OCI-LY3 (cell line): Measurements from ENCODE around the gene ABCC10.
A peak's percentile ranks its signal among the peaks of the same experiment; 100 is the strongest.
"Not testable (repeated sequence)": the region's sequence is repeated elsewhere in the genome, so short reads cannot be mapped to it uniquely, and the experiment has no call there.

Experiments used
- H2AFZ ChIP-seq: fragments of 200-600, 300-600 bp; shearing (Covaris generic); 2 replicates; pipeline ENCODE4 v1.6.0; 2014; ENCODE audit warnings: antibody characterized with exemption, low read depth, low read length
- H3K27ac ChIP-seq: fragments of 200-600, 300-600 bp; sonication (generic); 2 replicates; pipeline ENCODE4 v1.5.1; 2014; ENCODE audit warnings: mild to moderate bottlenecking, low read length, moderate library complexity, mixed read lengths
- H3K27me3 ChIP-seq: fragments of 200-600, 300-600 bp; sonication (generic); 2 replicates; pipeline ENCODE4 v1.6.1; 2014; ENCODE audit warnings: low read depth, low read length, mixed read lengths
- H3K36me3 ChIP-seq: fragments of 200-600, 300-600 bp; sonication (generic); replicated peaks from 2 replicates; pipeline ENCODE3; 2014; ENCODE audit warnings: low read depth, low read length, mixed read lengths
- H3K4me1 ChIP-seq: fragments of 300-600, 200-600 bp; sonication (generic); 2 replicates; pipeline ENCODE4 v1.6.1; 2014; ENCODE audit warnings: low read length, mixed read lengths
- H3K4me2 ChIP-seq: fragments of 200-600, 300-600 bp; sonication (generic); 2 replicates; pipeline ENCODE4 v1.6.1; 2014; ENCODE audit warnings: low read length, mixed read lengths
- H3K4me3 ChIP-seq: fragments of 300-600, 200-600 bp; sonication (generic); 2 replicates; pipeline ENCODE4 v1.5.1; 2014; ENCODE audit warnings: antibody characterized with exemption, mild to moderate bottlenecking, low read length, moderate library complexity
- H3K79me2 ChIP-seq: fragments of 300-600, 200-600 bp; shearing (Covaris generic); 2 replicates; pipeline ENCODE4 v1.6.1; 2014; ENCODE audit warnings: mild to moderate bottlenecking, low read length, mixed read lengths
- H3K9ac ChIP-seq: fragments of 300-600, 200-600 bp; shearing (Covaris generic); 2 replicates; pipeline ENCODE4 v1.6.0; 2014; ENCODE audit warnings: mild to moderate bottlenecking, low read length, moderate library complexity
- H3K9me3 ChIP-seq: fragments of 200-600, 300-600 bp; shearing (Covaris generic); 2 replicates; pipeline ENCODE4 v1.6.1; 2014; ENCODE audit warnings: low read length, mixed read lengths; ENCODE audit not compliant: insufficient read depth
- H4K20me1 ChIP-seq: fragments of 200-600, 300-600 bp; sonication (generic); 2 replicates; pipeline ENCODE4 v1.6.1; 2016; ENCODE audit warnings: low read length, mixed read lengths; ENCODE audit not compliant: insufficient read depth
- EZH2phosphoT487 ChIP-seq: fragments of 200-600 bp; shearing (Covaris generic); IDR thresholded peaks from 2 replicates; pipeline ENCODE4 v1.6.1; 2018; ENCODE audit warnings: antibody characterized with exemption, mixed run types, low read depth
- TF ChIP-seq, protein P1 (sequence below): fragments of 200-600, 300-600 bp; sonication (generic); IDR thresholded peaks from 2 replicates; pipeline ENCODE4 v1.5.1; 2014; ENCODE audit warnings: antibody characterized with exemption, low read length, low read depth

The ABCC10 gene

DNA sequence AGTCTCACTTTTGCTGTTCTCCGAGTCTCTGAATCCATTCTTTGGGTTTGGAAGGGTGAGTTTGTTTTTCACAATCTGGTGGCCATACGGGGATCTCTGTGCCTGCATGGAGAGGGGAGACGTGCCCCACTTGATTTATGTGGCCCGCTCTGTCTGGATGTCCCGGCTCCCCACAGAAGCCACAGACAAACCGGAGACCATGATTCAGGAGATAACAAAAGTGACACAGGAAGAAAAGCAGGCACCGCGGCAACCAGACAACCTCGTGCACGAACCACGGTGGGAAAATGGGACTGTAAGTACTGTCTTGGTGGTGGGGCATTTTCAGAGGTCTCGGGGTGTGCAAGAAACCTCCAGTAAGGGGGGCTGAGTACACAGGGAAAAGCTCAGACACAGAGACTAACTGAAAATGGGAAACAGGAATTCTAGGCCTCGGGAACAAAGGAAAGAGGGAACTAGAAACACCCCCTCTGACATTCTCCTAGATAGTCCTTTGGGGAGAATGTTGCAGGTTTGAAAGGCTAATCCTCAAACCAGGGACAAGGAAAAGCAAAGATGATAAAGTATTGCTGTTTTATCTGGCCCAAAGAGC is 35.8 kb upstream of the ABCC10 start:
- 0 out of 2 replicates have a peak, but pooled peaks cover 10% of the 10 kb centered on the region for H3K27me3 ChIP-seq
- no peaks in the 10 kb centered on the region for H3K79me2 ChIP-seq
- TF ChIP-seq EZH2phosphoT487 = no peak
- TF ChIP-seq, protein P1, sequence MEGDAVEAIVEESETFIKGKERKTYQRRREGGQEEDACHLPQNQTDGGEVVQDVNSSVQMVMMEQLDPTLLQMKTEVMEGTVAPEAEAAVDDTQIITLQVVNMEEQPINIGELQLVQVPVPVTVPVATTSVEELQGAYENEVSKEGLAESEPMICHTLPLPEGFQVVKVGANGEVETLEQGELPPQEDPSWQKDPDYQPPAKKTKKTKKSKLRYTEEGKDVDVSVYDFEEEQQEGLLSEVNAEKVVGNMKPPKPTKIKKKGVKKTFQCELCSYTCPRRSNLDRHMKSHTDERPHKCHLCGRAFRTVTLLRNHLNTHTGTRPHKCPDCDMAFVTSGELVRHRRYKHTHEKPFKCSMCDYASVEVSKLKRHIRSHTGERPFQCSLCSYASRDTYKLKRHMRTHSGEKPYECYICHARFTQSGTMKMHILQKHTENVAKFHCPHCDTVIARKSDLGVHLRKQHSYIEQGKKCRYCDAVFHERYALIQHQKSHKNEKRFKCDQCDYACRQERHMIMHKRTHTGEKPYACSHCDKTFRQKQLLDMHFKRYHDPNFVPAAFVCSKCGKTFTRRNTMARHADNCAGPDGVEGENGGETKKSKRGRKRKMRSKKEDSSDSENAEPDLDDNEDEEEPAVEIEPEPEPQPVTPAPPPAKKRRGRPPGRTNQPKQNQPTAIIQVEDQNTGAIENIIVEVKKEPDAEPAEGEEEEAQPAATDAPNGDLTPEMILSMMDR = no peak
- H3K9me3 ChIP-seq = no peaks in the 10 kb centered on the region
- H3K4me1 ChIP-seq = peaks cover 27% of the 10 kb centered on the region
- no peak overlapping the region for H3K27ac ChIP-seq
- H2AFZ ChIP-seq = no peak overlapping the region
- no peak overlapping the region for H3K4me3 ChIP-seq
- no peaks in the 10 kb centered on the region for H3K36me3 ChIP-seq
- no peak overlapping the region for H3K4me2 ChIP-seq
- H4K20me1 ChIP-seq = no peaks in the 10 kb centered on the region
- H3K9ac ChIP-seq = no peak overlapping the region

DNA sequence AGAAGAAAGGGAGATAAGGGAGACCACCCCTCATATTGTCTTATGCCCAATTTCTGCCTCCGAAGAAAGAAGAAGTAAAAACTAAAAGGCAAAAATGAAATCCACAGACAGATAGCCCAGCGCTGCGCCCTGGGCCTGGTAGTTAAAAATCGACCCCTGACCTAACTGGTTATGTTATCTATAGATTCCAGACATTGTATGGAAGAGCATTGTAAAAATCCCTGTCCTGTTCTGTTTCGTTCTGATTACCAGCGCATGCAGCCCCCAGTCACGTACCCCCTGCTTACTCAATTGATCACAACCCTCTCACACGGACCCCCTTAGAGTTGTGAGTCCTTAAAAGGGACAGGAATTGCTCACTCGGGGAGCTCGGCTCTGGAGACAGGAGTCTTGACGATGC is 34.2 kb upstream of the ABCC10 start:
- H3K36me3 ChIP-seq, H3K9me3 ChIP-seq, H3K27me3 ChIP-seq, H4K20me1 ChIP-seq, H3K9ac ChIP-seq, H3K27ac ChIP-seq, H3K4me3 ChIP-seq, H2AFZ ChIP-seq, H3K79me2 ChIP-seq: not testable (repeated sequence)
- Histone ChIP-seq H3K4me1 (peaks cover 33% of the 10 kb centered on the region), H3K4me2 (peak overlapping the region; percentile 88; the same call in 1 of the 2 replicates)

DNA sequence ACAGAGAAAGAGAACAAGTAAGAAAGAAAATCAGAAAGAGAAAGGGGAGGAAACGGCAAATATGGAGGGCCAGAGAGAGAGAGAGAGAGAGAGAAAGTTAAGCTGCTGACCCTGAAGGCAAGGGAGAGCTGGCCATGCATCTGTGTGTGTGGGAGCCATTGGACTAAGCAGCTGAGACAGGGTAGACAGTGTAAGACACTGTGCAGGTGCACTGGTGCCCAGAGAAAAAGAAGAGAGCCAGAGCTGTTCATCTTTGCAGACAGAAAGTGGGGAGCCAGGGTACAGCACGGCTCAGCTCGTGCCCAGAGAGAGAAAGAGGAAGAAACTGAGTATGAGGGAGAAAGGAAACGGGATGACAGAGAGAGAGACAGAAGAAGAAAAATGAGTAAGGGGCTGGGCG is 33.7 kb upstream of the ABCC10 start:
- Histone ChIP-seq H3K27me3 (0 out of 2 replicates have a peak, but pooled peaks cover 10% of the 10 kb centered on the region), H3K79me2 (no peaks in the 10 kb centered on the region), H3K4me3 (peak overlapping the region; percentile 66), H3K4me1 (peaks cover 33% of the 10 kb centered on the region), H4K20me1 (no peaks in the 10 kb centered on the region), H3K27ac (no peak overlapping the region; the same call in 1 of the 2 replicates), H3K9me3 (no peaks in the 10 kb centered on the region), H3K4me2 (peak overlapping the region; percentile 88), H3K9ac (0 out of 2 replicates have a peak overlapping the region, but pooled peaks have one; percentile 38), H2AFZ (peak overlapping the region; percentile 93), H3K36me3 (no peaks in the 10 kb centered on the region)
- no peak for TF ChIP-seq EZH2phosphoT487
- TF ChIP-seq, protein P1 = no peak

DNA sequence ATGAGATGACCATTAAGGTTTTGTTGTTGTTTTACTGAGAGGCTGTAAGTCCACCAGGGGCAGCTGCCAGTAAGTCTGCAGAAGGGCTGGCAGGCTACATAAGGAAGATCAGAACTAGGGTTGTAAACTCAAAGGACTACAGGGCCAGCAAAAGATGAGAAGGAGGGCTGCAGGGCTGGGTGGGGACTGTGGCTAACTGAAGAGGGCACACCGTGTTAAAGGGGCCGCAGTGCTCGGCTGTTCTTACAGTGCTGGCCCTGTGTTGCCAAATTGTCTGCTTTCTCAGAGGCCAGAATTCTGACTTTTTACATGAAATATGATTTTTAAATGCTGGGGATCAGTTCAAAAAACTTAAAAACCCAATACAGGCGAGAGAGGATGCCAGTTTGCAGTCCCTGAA is 32.4 kb upstream of the ABCC10 start:
- Histone ChIP-seq H3K9ac (no peak overlapping the region), H3K4me2 (no peak overlapping the region), H3K79me2 (no peaks in the 10 kb centered on the region), H4K20me1 (no peaks in the 10 kb centered on the region), H2AFZ (no peak overlapping the region), H3K27me3 (0 out of 2 replicates have a peak, but pooled peaks cover 4% of the 10 kb centered on the region), H3K9me3 (no peaks in the 10 kb centered on the region), H3K4me3 (no peak overlapping the region), H3K4me1 (peaks cover 34% of the 10 kb centered on the region), H3K36me3 (no peaks in the 10 kb centered on the region), H3K27ac (no peak overlapping the region)
- TF ChIP-seq, protein P1 = no peak
- no peak for TF ChIP-seq EZH2phosphoT487
